Dendritic cell treated with granulocyte-macrophage colony-stimulating factor and Interleukin-4, amounts not matched to agents 40 ng/mL and 50 ng/mL, for 4 days (primary cell): ENCODE data around the gene PANK3.

Experiments used
- H3K27ac Mint-ChIP-seq: one replicate; pipeline ENCODE4 v1.8.0; 2022; ENCODE audit warnings: mild to moderate bottlenecking, mixed read lengths
- H3K27me3 Mint-ChIP-seq: one replicate; pipeline ENCODE4 v1.8.0; 2022; ENCODE audit warnings: mild to moderate bottlenecking, mixed read lengths
- H3K36me3 Mint-ChIP-seq: one replicate; pipeline ENCODE4 v1.8.0; 2022; ENCODE audit warnings: low read depth, mixed read lengths
- H3K4me1 Mint-ChIP-seq: one replicate; pipeline ENCODE4 v1.8.0; 2022; ENCODE audit warnings: low read depth, mixed read lengths
- H3K4me3 Mint-ChIP-seq: one replicate; pipeline ENCODE4 v1.8.0; 2022; ENCODE audit warnings: mild to moderate bottlenecking, moderate library complexity, mixed read lengths
- H3K9me3 Mint-ChIP-seq: one replicate; pipeline ENCODE4 v1.8.0; 2022; ENCODE audit warnings: mixed read lengths
- intact Hi-C: fragments of 100-400 bp; cut with micrococcal nuclease; formaldehyde crosslinking; loops from one replicate; pipeline ENCODE4 v1.15.0; 2022

PANK3 gene

GRCh38 chr5:168578538-168579487, at the start of gene PANK3:
TSS of gene PANK3 (minus strand) at chr5:168579368. CDS start at chr5:168579283, 85 bp downstream.
- Mint-ChIP-seq H3K27me3 (no peaks in the 10 kb centered on the region), H3K4me1 (peaks cover 47% of the 10 kb centered on the region), H3K27ac (peak within 1 kb of the TSS; percentile 99), H3K4me3 (peak within 1 kb of the TSS; percentile 86), H3K9me3 (no peaks in the 10 kb centered on the region), H3K36me3 (peaks cover 20% of the 10 kb centered on the region)
- intact Hi-C loops = loop anchor here (1.0 kb wide), 1 partner anchor 93 kb away; the partner anchor contains the start of gene RARS1

- H3K4me1 Mint-ChIP-seq = peaks cover 6% of the 10 kb centered on the region
- no peak overlapping the region for H3K4me3 Mint-ChIP-seq
- H3K36me3 Mint-ChIP-seq = no peaks in the 10 kb centered on the region
- H3K9me3 Mint-ChIP-seq = peaks cover 3% of the 10 kb centered on the region
- intact Hi-C loops = no loop called here
- H3K27ac Mint-ChIP-seq = no peak overlapping the region
- no peaks in the 10 kb centered on the region for H3K27me3 Mint-ChIP-seq
Observed at GRCh38 chr5:168624850-168625364, 45.7 kb upstream of the PANK3 start.

DNA sequence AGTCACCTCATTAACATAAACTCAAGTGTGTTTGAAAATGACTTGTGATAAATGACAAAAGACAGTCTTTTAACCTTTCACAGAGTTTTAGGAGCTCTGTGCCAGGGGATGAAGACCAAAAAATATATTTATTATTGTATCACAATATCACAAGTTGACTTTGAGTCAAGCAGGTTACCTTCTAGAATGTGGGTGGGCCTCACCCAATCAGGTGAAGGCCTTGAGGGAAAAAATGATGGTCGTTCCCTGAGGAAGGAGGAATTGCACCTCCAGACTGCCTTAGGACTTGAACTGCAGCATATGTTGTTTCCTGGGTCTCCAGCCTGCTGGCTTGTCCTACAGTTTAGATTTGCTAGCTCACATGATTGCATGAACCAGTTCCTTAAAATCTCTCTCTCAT, 41.6 kb upstream of the PANK3 start:
- intact Hi-C loops = no loop called here
- no peaks in the 10 kb centered on the region for H3K9me3 Mint-ChIP-seq
- no peak overlapping the region for H3K4me3 Mint-ChIP-seq
- H3K4me1 Mint-ChIP-seq = peaks cover 6% of the 10 kb centered on the region
- peaks cover 2% of the 10 kb centered on the region for H3K27me3 Mint-ChIP-seq
- no peaks in the 10 kb centered on the region for H3K36me3 Mint-ChIP-seq
- no peak overlapping the region for H3K27ac Mint-ChIP-seq

- Mint-ChIP-seq H3K9me3 (no peaks in the 10 kb centered on the region), H3K27me3 (peaks cover 4% of the 10 kb centered on the region), H3K27ac (no peak overlapping the region), H3K4me3 (no peak overlapping the region), H3K36me3 (no peaks in the 10 kb centered on the region), H3K4me1 (no peaks in the 10 kb centered on the region)
- intact Hi-C loops = no loop called here
Observed at GRCh38 chr5:168614661-168615060, 35.5 kb upstream of the PANK3 start.

- H3K36me3 Mint-ChIP-seq = no peaks in the 10 kb centered on the region
- no peaks in the 10 kb centered on the region for H3K4me1 Mint-ChIP-seq
- peaks cover 3% of the 10 kb centered on the region for H3K27me3 Mint-ChIP-seq
- intact Hi-C loops = no loop called here
- no peak overlapping the region for H3K4me3 Mint-ChIP-seq
- no peak overlapping the region for H3K27ac Mint-ChIP-seq
- no peaks in the 10 kb centered on the region for H3K9me3 Mint-ChIP-seq
Observed at GRCh38 chr5:168613996-168614395, 34.8 kb upstream of the PANK3 start.

- intact Hi-C loops = no loop called here
- peaks cover 2% of the 10 kb centered on the region for H3K27me3 Mint-ChIP-seq
- H3K4me1 Mint-ChIP-seq = no peaks in the 10 kb centered on the region
- no peaks in the 10 kb centered on the region for H3K9me3 Mint-ChIP-seq
- H3K36me3 Mint-ChIP-seq = no peaks in the 10 kb centered on the region
- H3K4me3 Mint-ChIP-seq = no peak overlapping the region
- no peak overlapping the region for H3K27ac Mint-ChIP-seq
Observed at GRCh38 chr5:168613396-168613795, 34.2 kb upstream of the PANK3 start.

- no peaks in the 10 kb centered on the region for H3K4me1 Mint-ChIP-seq
- no peaks in the 10 kb centered on the region for H3K9me3 Mint-ChIP-seq
- no peaks in the 10 kb centered on the region for H3K36me3 Mint-ChIP-seq
- intact Hi-C loops = no loop called here
- no peak overlapping the region for H3K4me3 Mint-ChIP-seq
- peaks cover 2% of the 10 kb centered on the region for H3K27me3 Mint-ChIP-seq
- H3K27ac Mint-ChIP-seq = no peak overlapping the region
Observed at GRCh38 chr5:168612996-168613395, 33.8 kb upstream of the PANK3 start.

DNA sequence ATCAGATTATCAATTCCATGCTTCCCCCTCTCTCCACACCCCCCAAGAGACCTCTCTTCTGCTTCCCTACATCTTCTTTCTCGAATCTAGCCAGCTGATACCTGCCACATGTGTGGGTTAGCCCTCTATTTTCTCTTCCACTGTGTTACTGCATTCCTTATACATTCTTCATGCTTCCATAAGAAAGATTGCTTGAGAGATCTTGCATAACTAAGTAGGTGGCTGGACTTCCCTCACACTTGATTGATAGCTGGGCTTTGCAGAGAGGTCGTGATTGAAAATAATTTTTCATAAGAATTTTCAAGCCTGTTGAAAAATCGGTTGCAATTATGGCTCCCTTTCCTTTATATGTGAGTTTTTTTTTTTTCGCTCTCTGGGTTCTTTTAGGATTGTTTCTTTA, 33.0 kb upstream of the PANK3 start:
- H3K27me3 Mint-ChIP-seq = peaks cover 2% of the 10 kb centered on the region
- no peaks in the 10 kb centered on the region for H3K36me3 Mint-ChIP-seq
- intact Hi-C loops = no loop called here
- H3K4me3 Mint-ChIP-seq = no peak overlapping the region
- no peaks in the 10 kb centered on the region for H3K9me3 Mint-ChIP-seq
- H3K27ac Mint-ChIP-seq = no peak overlapping the region
- no peaks in the 10 kb centered on the region for H3K4me1 Mint-ChIP-seq

DNA sequence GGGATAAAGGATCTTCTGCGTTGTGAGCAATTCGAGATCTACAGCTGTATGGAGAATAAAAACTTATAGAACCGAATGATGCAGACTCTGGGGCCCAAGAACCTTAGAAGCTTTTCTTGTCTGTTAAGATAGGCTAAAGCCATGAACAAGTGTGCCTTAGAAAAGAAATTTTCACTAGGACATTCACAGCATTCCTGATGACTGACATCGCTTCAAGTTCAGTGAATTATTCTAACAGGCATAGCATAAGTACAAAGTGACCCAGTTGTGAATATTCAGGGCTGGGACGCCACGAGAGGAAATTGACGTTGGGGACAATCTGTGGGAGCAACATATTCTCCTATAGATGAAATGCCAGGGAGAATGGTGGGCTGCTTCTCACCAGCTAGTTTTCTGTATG, 32.0 kb upstream of the PANK3 start:
- Mint-ChIP-seq H3K36me3 (no peaks in the 10 kb centered on the region), H3K9me3 (no peaks in the 10 kb centered on the region), H3K27ac (no peak overlapping the region), H3K4me1 (no peaks in the 10 kb centered on the region), H3K27me3 (peaks cover 2% of the 10 kb centered on the region), H3K4me3 (no peak overlapping the region)
- intact Hi-C loops = no loop called here

GRCh38 chr5:168609806-168610482, 30.8 kb upstream of the PANK3 start:
- Mint-ChIP-seq H3K27me3 (peaks cover 2% of the 10 kb centered on the region), H3K4me1 (no peaks in the 10 kb centered on the region), H3K9me3 (no peaks in the 10 kb centered on the region), H3K36me3 (no peaks in the 10 kb centered on the region), H3K27ac (no peak overlapping the region), H3K4me3 (no peak overlapping the region)
- intact Hi-C loops = no loop called here

- Mint-ChIP-seq H3K4me3 (no peak overlapping the region), H3K27me3 (peaks cover 1% of the 10 kb centered on the region), H3K9me3 (no peaks in the 10 kb centered on the region), H3K4me1 (no peaks in the 10 kb centered on the region), H3K36me3 (no peaks in the 10 kb centered on the region), H3K27ac (no peak overlapping the region)
- intact Hi-C loops = no loop called here
Observed at GRCh38 chr5:168608821-168609220, 29.7 kb upstream of the PANK3 start.

DNA sequence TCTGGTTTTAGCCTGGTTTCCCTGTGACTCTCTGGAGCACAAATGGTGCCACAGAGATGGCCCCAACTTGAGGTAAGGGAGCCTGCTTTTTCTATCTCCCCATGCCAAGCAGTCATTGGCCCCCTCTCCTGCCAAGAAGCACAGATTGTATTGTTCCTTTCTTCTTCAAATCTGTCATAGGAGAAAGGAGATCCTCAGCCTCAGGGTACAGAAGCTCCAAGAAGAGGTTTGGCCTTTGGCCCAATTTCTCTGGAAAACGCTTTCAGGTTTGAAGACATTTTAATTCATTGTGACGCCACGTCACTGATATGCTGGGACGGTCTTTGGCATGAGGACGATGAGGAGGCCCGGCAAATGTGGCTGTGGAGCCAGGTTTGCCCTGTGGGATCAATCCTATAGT, 29.2 kb upstream of the PANK3 start:
- no peak overlapping the region for H3K27ac Mint-ChIP-seq
- H3K4me1 Mint-ChIP-seq = no peaks in the 10 kb centered on the region
- peaks cover 1% of the 10 kb centered on the region for H3K27me3 Mint-ChIP-seq
- H3K4me3 Mint-ChIP-seq = no peak overlapping the region
- intact Hi-C loops = no loop called here
- no peaks in the 10 kb centered on the region for H3K36me3 Mint-ChIP-seq
- H3K9me3 Mint-ChIP-seq = no peaks in the 10 kb centered on the region

DNA sequence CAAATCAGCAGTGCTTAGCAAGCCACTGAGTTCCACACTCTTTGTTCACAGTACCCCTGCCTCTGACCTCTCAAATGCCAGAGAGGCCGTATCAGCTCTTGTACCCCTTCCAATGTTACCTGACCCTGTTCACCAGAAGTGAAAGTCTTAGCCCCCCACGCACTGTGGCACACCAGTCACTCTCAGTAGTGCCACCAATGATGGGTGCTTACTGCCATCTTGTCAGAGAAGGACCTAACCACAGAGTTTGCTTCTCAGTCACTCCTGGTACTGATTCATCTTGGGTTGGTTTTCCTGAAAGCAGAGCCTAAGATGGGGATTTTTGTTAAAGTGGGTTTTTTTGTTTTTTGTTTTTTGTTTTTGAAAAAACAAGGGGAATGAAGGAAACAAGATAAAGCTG, 28.8 kb upstream of the PANK3 start:
- no peaks in the 10 kb centered on the region for H3K36me3 Mint-ChIP-seq
- H3K27me3 Mint-ChIP-seq = peaks cover 1% of the 10 kb centered on the region
- H3K27ac Mint-ChIP-seq = no peak overlapping the region
- H3K9me3 Mint-ChIP-seq = no peaks in the 10 kb centered on the region
- H3K4me3 Mint-ChIP-seq = no peak overlapping the region
- intact Hi-C loops = no loop called here
- no peaks in the 10 kb centered on the region for H3K4me1 Mint-ChIP-seq

DNA sequence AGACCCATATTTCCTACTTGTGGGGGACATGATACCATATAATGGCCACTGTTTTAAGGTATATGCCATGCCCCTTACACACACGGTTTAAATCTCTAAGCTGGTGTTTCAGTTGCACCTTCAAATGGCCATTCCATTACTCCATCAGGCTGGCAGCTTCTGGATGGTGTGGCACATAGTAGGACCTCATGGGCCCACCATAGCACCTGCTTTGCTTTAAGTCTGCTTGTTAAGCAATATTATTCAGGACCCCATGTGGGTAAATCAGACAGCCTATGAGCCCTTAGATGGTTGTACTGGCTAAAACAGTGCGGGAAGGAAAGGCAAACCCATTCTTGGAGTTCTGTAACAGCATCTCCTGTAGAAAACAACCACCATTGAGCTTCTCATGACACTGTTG, 27.4 kb upstream of the PANK3 start:
- intact Hi-C loops = no loop called here
- Mint-ChIP-seq H3K4me3 (no peak overlapping the region), H3K27me3 (peaks cover 1% of the 10 kb centered on the region), H3K36me3 (no peaks in the 10 kb centered on the region), H3K9me3 (no peaks in the 10 kb centered on the region), H3K27ac (no peak overlapping the region), H3K4me1 (no peaks in the 10 kb centered on the region)
